GM21576 (cell line): Measurements from ENCODE around the gene THTPA.
"Not testable (repeated sequence)": the region's sequence is repeated elsewhere in the genome, so short reads cannot be mapped to it uniquely, and the experiment has no call there.

Source experiments
- ATAC-seq: cut with Tn5 transposase; IDR thresholded peaks from one replicate; pipeline ENCODE4 v1.9.1; 2021; ENCODE audit warnings: mild to moderate bottlenecking, moderate library complexity; ENCODE audit not compliant: unreplicated experiment

THTPA gene

GRCh38 chr14:23609001-23609400, 52.9 kb downstream of the THTPA start:
- no peak for ATAC-seq

- not testable (repeated sequence) for ATAC-seq
Observed at GRCh38 chr14:23609411-23610089, 53.5 kb downstream of the THTPA start.
